HepG2 (cell line): Measurements from ENCODE around the gene FAM98A. TPM values are rescaled to one million over a fixed set of nuclear protein-coding genes. Genes with fewer than 3 reads are reported as not detected.
A peak's percentile ranks its signal among the peaks of the same experiment; 100 is the strongest.

Source experiments
- AHR ChIP-seq: IDR thresholded peaks from 2 replicates; pipeline ENCODE4 v1.6.1; 2018; ENCODE audit warnings: missing genetic modification reagents, missing compliant biosample characterization
- CAMTA2 ChIP-seq: sonication (generic); formaldehyde crosslinking; IDR thresholded peaks from 2 replicates; pipeline ENCODE4 v1.4.0; 2020; ENCODE audit warnings: mild to moderate bottlenecking, missing genetic modification reagents, borderline replicate concordance
- CBX1 ChIP-seq: IDR thresholded peaks from one replicate; pipeline ENCODE4 v1.6.1; 2016; ENCODE audit warnings: antibody characterized with exemption, low read depth
- CEBPG ChIP-seq: IDR thresholded peaks from 2 replicates; pipeline ENCODE4 v1.6.1; 2016
- CHD2 ChIP-seq: IDR thresholded peaks from 2 replicates; pipeline ENCODE4 v1.6.1; 2011; ENCODE audit warnings: low read depth, low read length, improper control_type of control experiment
- DNMT1 ChIP-seq: sonication (generic); formaldehyde crosslinking; IDR thresholded peaks from 2 replicates; pipeline ENCODE4 v1.5.1; 2020; ENCODE audit warnings: mild to moderate bottlenecking, missing genetic modification reagents
- GABPA ChIP-seq, 2 experiments: IDR thresholded peaks; 2 replicates each; pipeline ENCODE4 v1.6.1; 2011 to 2016; ENCODE audit warnings: low read depth in 2 of 2, low read length in 1 of 2, missing biosample characterization in 1 of 2, missing genetic modification characterization in 1 of 2
- HOXA3 ChIP-seq: sonication (generic); formaldehyde crosslinking; IDR thresholded peaks from 2 replicates; pipeline ENCODE4 v1.5.0; 2020; ENCODE audit warnings: missing genetic modification reagents
- JUNB ChIP-seq: sonication (generic); formaldehyde crosslinking; IDR thresholded peaks from 2 replicates; pipeline ENCODE4 v1.8.0; 2022; ENCODE audit warnings: missing genetic modification reagents, mild to moderate bottlenecking, borderline replicate concordance
- KDM2A ChIP-seq: sonication (generic); formaldehyde crosslinking; IDR thresholded peaks from 2 replicates; pipeline ENCODE4 v1.4.0; 2020; ENCODE audit warnings: low read depth, missing genetic modification reagents, borderline replicate concordance
- KLF6 ChIP-seq: IDR thresholded peaks from 2 replicates; pipeline ENCODE4 v1.8.0; 2016; ENCODE audit warnings: missing biosample characterization, missing genetic modification reagents
- MNT ChIP-seq: fragments of 450-650 bp; IDR thresholded peaks from 2 replicates; pipeline ENCODE4 v1.6.1; 2016
- MXI1 ChIP-seq: IDR thresholded peaks from 3 replicates; pipeline ENCODE4 v1.6.1; 2012; ENCODE audit warnings: low read depth, low read length, inconsistent platforms, borderline replicate concordance
- PITX1 ChIP-seq: sonication (generic); formaldehyde crosslinking; IDR thresholded peaks from 2 replicates; pipeline ENCODE4 v1.5.1; 2020; ENCODE audit warnings: mild to moderate bottlenecking, missing genetic modification reagents
- RBM39 ChIP-seq: fragments of 200-400 bp; formaldehyde crosslinking; IDR thresholded peaks from one replicate; pipeline ENCODE4 v1.6.1; 2018; ENCODE audit warnings: antibody characterized with exemption, mild to moderate bottlenecking, low read depth, low read length; ENCODE audit not compliant: poor library complexity, severe bottlenecking
- RNF2 ChIP-seq: fragments of 450-650 bp; conservative IDR thresholded peaks from 2 replicates; pipeline ENCODE4 v1.6.1; 2016; ENCODE audit warnings: low read depth
- TARDBP ChIP-seq: sonication (generic); formaldehyde crosslinking; IDR thresholded peaks from 2 replicates; pipeline ENCODE4 v1.8.0; 2022; ENCODE audit warnings: mild to moderate bottlenecking, missing genetic modification reagents
- TBX2 ChIP-seq: sonication (generic); formaldehyde crosslinking; IDR thresholded peaks from 2 replicates; pipeline ENCODE4 v1.5.0; 2020; ENCODE audit warnings: missing genetic modification reagents, mild to moderate bottlenecking, borderline replicate concordance
- YEATS2 ChIP-seq: sonication (generic); formaldehyde crosslinking; IDR thresholded peaks from 2 replicates; pipeline ENCODE4 v1.4.0; 2020; ENCODE audit warnings: missing genetic modification reagents, borderline replicate concordance
- ZFP37 ChIP-seq: sonication (generic); formaldehyde crosslinking; IDR thresholded peaks from 2 replicates; pipeline ENCODE4 v1.4.0; 2020; ENCODE audit warnings: missing genetic modification reagents, borderline replicate concordance
- ZNF281 ChIP-seq: sonication (generic); formaldehyde crosslinking; IDR thresholded peaks from 2 replicates; pipeline ENCODE4 v1.4.0; 2020; ENCODE audit warnings: missing genetic modification reagents, borderline replicate concordance
- ZNF34 ChIP-seq: sonication (generic); formaldehyde crosslinking; IDR thresholded peaks from 2 replicates; pipeline ENCODE4 v1.4.0; 2020; ENCODE audit warnings: mild to moderate bottlenecking, missing genetic modification reagents, borderline replicate concordance
- ZNF530 ChIP-seq: sonication (generic); formaldehyde crosslinking; IDR thresholded peaks from 2 replicates; pipeline ENCODE4 v1.5.0; 2020; ENCODE audit warnings: low read depth, mild to moderate bottlenecking, missing genetic modification reagents
- ZNF562 ChIP-seq: sonication (generic); formaldehyde crosslinking; IDR thresholded peaks from 2 replicates; pipeline ENCODE4 v1.8.0; 2022; ENCODE audit warnings: missing genetic modification reagents, borderline replicate concordance
- ZNF567 ChIP-seq: sonication (generic); formaldehyde crosslinking; IDR thresholded peaks from 2 replicates; pipeline ENCODE4 v1.8.1; 2023; ENCODE audit warnings: mild to moderate bottlenecking, missing genetic modification reagents, borderline replicate concordance
- ZNF616 ChIP-seq: sonication (generic); formaldehyde crosslinking; IDR thresholded peaks from 2 replicates; pipeline ENCODE4 v1.5.0; 2020; ENCODE audit warnings: low read depth, mild to moderate bottlenecking, missing genetic modification reagents
- ZNF878 ChIP-seq: sonication (generic); formaldehyde crosslinking; IDR thresholded peaks from 2 replicates; pipeline ENCODE4 v1.8.1; 2023; ENCODE audit warnings: mild to moderate bottlenecking, missing genetic modification reagents, moderate library complexity
- polyA plus RNA-seq, 8 experiments: library from polyadenylated mRNA; depleted of rRNA in 3 of 8; stranded (reverse) in 7 of 8; unstranded in 1 of 8; fragments of >200 nt; fragmentation: Illumina TruSeq in 4 of 8; extraction: Trizol in 4 of 8; gene quantifications; 2 replicates each; pipeline versions ENCODE4 v1.2.1 to v1.2.3, GENCODE V29; 2011 to 2016; ENCODE audit warnings: low read depth in 4 of 8, missing spikeins in 1 of 8, mixed read lengths in 1 of 8; ENCODE audit not compliant: insufficient read depth in 1 of 8
- total RNA-seq, 5 experiments: library from RNA; depleted of rRNA; stranded (reverse); fragments of >200 nt; fragmentation: Illumina TruSeq; extraction: Trizol; gene quantifications; 2 replicates each; pipeline ENCODE4 v1.2.3, GENCODE V29; 2016; ENCODE audit warnings: low read depth in 1 of 5

FAM98A gene
- total and polyA plus RNA-seq, 2 of the 13 experiments (the other 11 are each of a cell fraction or from before 2014, with no cell fraction given), result 44.0 to 61.4 TPM

- TF ChIP-seq KLF6 (CRISPR knock-in tag), result 0 out of 2 replicates have a peak, but pooled peaks have one; percentile 26
- peak; percentile 74; the same call in 1 of the 2 replicates for TF ChIP-seq ZNF616 (CRISPR knock-in tag)
- peak; percentile 87; the same call in 1 of the 2 replicates for TF ChIP-seq YEATS2 (CRISPR knock-in tag)
- TF ChIP-seq CHD2, result no peak
- TF ChIP-seq MXI1, result peak; percentile 75
- TF ChIP-seq ZNF281 (CRISPR knock-in tag), result peak; percentile 43; the same call in 1 of the 2 replicates
- peak; percentile 67 for TF ChIP-seq RBM39
- TF ChIP-seq HOXA3 (CRISPR knock-in tag), result peak; percentile 85
- TF ChIP-seq ZNF34 (CRISPR knock-in tag), result peak; percentile 51; the same call in 1 of the 2 replicates
- TF ChIP-seq ZFP37 (CRISPR knock-in tag), result peak; percentile 87; the same call in 1 of the 2 replicates
- TF ChIP-seq AHR (CRISPR knock-in tag), result no peak; the same call in 1 of the 2 replicates
- TF ChIP-seq ZNF567, result no peak
- no peak for TF ChIP-seq CBX1
- TF ChIP-seq JUNB (CRISPR knock-in tag), result no peak
- no peak for TF ChIP-seq ZNF562
- peak; percentile 77; the same call in 1 of the 2 replicates for TF ChIP-seq CAMTA2
- TF ChIP-seq DNMT1 (CRISPR knock-in tag), result 0 out of 2 replicates have a peak, but pooled peaks have one; percentile 77
- TF ChIP-seq ZNF878, result peak; percentile 63; the same call in 1 of the 2 replicates
- peak; percentile 52 for TF ChIP-seq MNT
- TF ChIP-seq GABPA (IDR thresholded peaks at IDR 0.05; ENCODE audit: low read depth, low read length), result no peak
- peak; percentile 85 for TF ChIP-seq GABPA (CRISPR knock-in tag; IDR thresholded peaks at IDR 0.05; ENCODE audit: low read depth)
- peak; percentile 89 for TF ChIP-seq TARDBP
- no peak for TF ChIP-seq ZNF530 (CRISPR knock-in tag)
- peak; percentile 84 for TF ChIP-seq PITX1 (CRISPR knock-in tag)
- TF ChIP-seq TBX2 (CRISPR knock-in tag), result peak; percentile 91
- TF ChIP-seq CEBPG (CRISPR knock-in tag), result 0 out of 2 replicates have a peak, but pooled peaks have one; percentile 20
- TF ChIP-seq KDM2A (CRISPR knock-in tag), result peak; percentile 79
- TF ChIP-seq RNF2, result peak; percentile 93; the same call in 1 of the 2 replicates
Measured at GRCh38 chr2:33599175-33599942, at the start of gene FAM98A (continued).
